ENCODE results near the gene AZIN2. TPM values are rescaled to one million over a fixed set of nuclear protein-coding genes. Genes with fewer than 3 reads are reported as not detected.

The AZIN2 gene
- total and polyA plus RNA-seq, 2 of the 13 experiments (the other 11 are each of a cell fraction or from before 2014, with no cell fraction given): 1.7 to 3.5 TPM

- no peaks in the 10 kb centered on the region; a peak in 1 of 5 replicates for H3K36me3 ChIP-seq (replicated peaks in 1 of 2; ENCODE audit: control insufficient read depth in 1 of 2, insufficient read depth in 2 of 2, low read length in 2 of 2)
- DNase-seq (ENCODE audit: low spot score): no peak
- ChIA-PET POLR2A (no interaction called here), CTCF (ENCODE audit: low intra/inter-chr PET ratio, low total read pairs) (no interaction called here)
- FAIRE-seq: no peak
- 80% methylated on average over 4 of the region's 4 CpGs for WGBS (ENCODE audit: low lambda C conversion rate)
- ATAC-seq: no peak
- no peaks in the 10 kb centered on the region for H3K9me3 ChIP-seq (ENCODE audit: low read length)
- intact Hi-C loops (cut with micrococcal nuclease; ENCODE audit: unreplicated experiment) (no loop called here), in situ Hi-C loops (cut with HindIII; ENCODE audit: extremely low pct_ligation_motif_present, low pct_unique_long_range_greater_than_20kb) (no loop called here)
- no peaks in the 10 kb centered on the region; a peak in 1 of 5 replicates for H3K27me3 ChIP-seq (ENCODE audit: control insufficient read depth in 1 of 2, insufficient read depth in 2 of 2, low read length in 2 of 2)
- H3K4me2 ChIP-seq (ENCODE audit: low read depth, low read length): no peak overlapping the region
- no peaks in the 10 kb centered on the region for H4K20me1 ChIP-seq (ENCODE audit: insufficient read depth, low read length)
- no peak overlapping the region for H2AFZ ChIP-seq (ENCODE audit: low read length)
- BruUV-seq (replicated peaks): no TSS peak
- TF ChIP-seq ONECUT2 (CRISPR knock-in tag; IDR thresholded peaks at IDR 0.05): no peak
- no peak for TF ChIP-seq XRCC5 (optimal IDR thresholded peaks at IDR 0.05; ENCODE audit: low read length)
- TF ChIP-seq GPBP1L1 (CRISPR knock-in tag; IDR thresholded peaks at IDR 0.05): no peak
- no peak for TF ChIP-seq KLF9 (CRISPR knock-in tag; IDR thresholded peaks at IDR 0.05; ENCODE audit: low read depth)
- TF ChIP-seq REL (CRISPR knock-in tag; conservative IDR thresholded peaks at IDR 0.05): no peak
- TF ChIP-seq ZNF430 (CRISPR knock-in tag; IDR thresholded peaks at IDR 0.05): no peak
- no peak for TF ChIP-seq BRCA1 (CRISPR knock-in tag; IDR thresholded peaks at IDR 0.05)
- TF ChIP-seq JUNB (CRISPR knock-in tag; IDR thresholded peaks at IDR 0.05; ENCODE audit: borderline replicate concordance): no peak
- no peak for TF ChIP-seq TFDP1 (CRISPR knock-in tag; IDR thresholded peaks at IDR 0.05; ENCODE audit: borderline replicate concordance)
- TF ChIP-seq ZNF597 (CRISPR knock-in tag; IDR thresholded peaks at IDR 0.05): no peak
- no peak for TF ChIP-seq ZNF569 (CRISPR knock-in tag; IDR thresholded peaks at IDR 0.05; ENCODE audit: borderline replicate concordance)
- no peak for TF ChIP-seq ZNF549 (CRISPR knock-in tag; IDR thresholded peaks at IDR 0.05)
- no peak for TF ChIP-seq PAF1 (CRISPR knock-in tag; IDR thresholded peaks at IDR 0.05)
- TF ChIP-seq ZNF574 (CRISPR knock-in tag; IDR thresholded peaks at IDR 0.05): no peak
- no peak for TF ChIP-seq ZNF816 (CRISPR knock-in tag; IDR thresholded peaks at IDR 0.05; ENCODE audit: borderline replicate concordance)
- TF ChIP-seq ZNF333 (CRISPR knock-in tag; IDR thresholded peaks at IDR 0.05; ENCODE audit: borderline replicate concordance): no peak
- no peak for TF ChIP-seq ZNF275 (CRISPR knock-in tag; IDR thresholded peaks at IDR 0.05; ENCODE audit: borderline replicate concordance)
- TF ChIP-seq FOXM1 (CRISPR knock-in tag; IDR thresholded peaks at IDR 0.05): no peak
- no peak for TF ChIP-seq ZNF292 (CRISPR knock-in tag; IDR thresholded peaks at IDR 0.05; ENCODE audit: borderline replicate concordance, low read depth)
- H3K4me1 ChIP-seq (ENCODE audit: insufficient read depth, low read length): peaks cover 15% of the 10 kb centered on the region
- no peak overlapping the region for H3K27ac ChIP-seq (ENCODE audit: extremely low read length, insufficient read depth, low read length)
- H3K9ac ChIP-seq (ENCODE audit: insufficient read depth, low read depth, low read length): no peak overlapping the region
- H3K4me3 ChIP-seq (replicated peaks in 1 of 3; ENCODE audit: insufficient read depth in 1 of 3, low read depth in 2 of 3, low read length in 3 of 3): no peak overlapping the region
- H3K79me2 ChIP-seq (ENCODE audit: insufficient read depth, low read length): no peaks in the 10 kb centered on the region
Measured at GRCh38 chr1:33150522-33150921, 69.6 kb downstream of the AZIN2 start.

Measured in HepG2 (cell line).